Liver (tissue), 3 donors: ENCODE data around the gene CYP2U1.

Experiments used
- CTCF ChIP-seq: fragments of 150-350 bp; IDR thresholded peaks from 2 replicates; pipeline ENCODE4 v1.5.1; 2017; ENCODE audit warnings: improper control_type of control experiment, low read depth, low read length; ENCODE audit not compliant: missing input control
- FOXA1 ChIP-seq: IDR thresholded peaks from 2 replicates; pipeline ENCODE4 v1.6.1; 2016; ENCODE audit warnings: antibody characterized with exemption
- GABPA ChIP-seq, 2 donors: IDR thresholded peaks in 1 of 2; conservative IDR thresholded peaks in 1 of 2; 2 replicates each; pipeline ENCODE4 v1.6.1; 2016; ENCODE audit warnings: antibody characterized with exemption in 2 of 2, mild to moderate bottlenecking in 1 of 2, moderate library complexity in 1 of 2
- HNF4G ChIP-seq: IDR thresholded peaks from 2 replicates; pipeline ENCODE4 v1.6.1; 2016; ENCODE audit warnings: antibody characterized with exemption
- JUND ChIP-seq, 2 donors: IDR thresholded peaks; 2 replicates each; pipeline ENCODE4 v1.6.1; 2016; ENCODE audit warnings: antibody characterized with exemption in 2 of 2
- MAX ChIP-seq: IDR thresholded peaks from 2 replicates; pipeline ENCODE4 v1.6.1; 2016; ENCODE audit warnings: antibody characterized with exemption
- RAD21 ChIP-seq, 2 donors: IDR thresholded peaks; 2 replicates each; pipeline ENCODE4 v1.6.1; 2016; ENCODE audit warnings: antibody characterized with exemption in 2 of 2, mild to moderate bottlenecking in 2 of 2
- REST ChIP-seq: IDR thresholded peaks from 2 replicates; pipeline ENCODE4 v1.6.1; 2016; ENCODE audit warnings: antibody characterized with exemption, mild to moderate bottlenecking
- TAF1 ChIP-seq: conservative IDR thresholded peaks from 2 replicates; pipeline ENCODE4 v1.6.1; 2016; ENCODE audit warnings: antibody characterized with exemption, mild to moderate bottlenecking
- YY1 ChIP-seq: IDR thresholded peaks from 2 replicates; pipeline ENCODE4 v1.6.1; 2016; ENCODE audit warnings: antibody characterized with exemption, mild to moderate bottlenecking
- donor health status: healthy.
- donor health status: healthy.

GRCh38 chr4:107966903-107967302 is 35.6 kb downstream of the CYP2U1 start:
- TF ChIP-seq TAF1 (no peak), CTCF (no peak), JUND (IDR thresholded peaks at IDR 0.05) (no peak), GABPA (IDR thresholded peaks at IDR 0.05 in 1 of 2, conservative IDR thresholded peaks at IDR 0.05 in 1 of 2) (no peak), HNF4G (no peak), YY1 (no peak), MAX (no peak), REST (no peak), RAD21 (IDR thresholded peaks at IDR 0.05) (no peak), FOXA1 (no peak)
